LNCaP clone FGC (cell line): ENCODE data around the gene EGFLAM.

Experiments used
- DNase-seq: peaks from one replicate; pipeline ENCODE4 v3.0.0-alpha.2; 2011; ENCODE audit warnings: low read depth
- H3K4me3 ChIP-seq: 2 replicates; pipeline ENCODE4 v1.5.1; 2011; ENCODE audit warnings: mild to moderate bottlenecking, low read depth, low read length, control low read depth
- CTCF ChIP-seq: IDR thresholded peaks from 2 replicates; pipeline ENCODE4 v1.5.1; 2012; ENCODE audit warnings: mild to moderate bottlenecking; ENCODE audit not compliant: control insufficient read depth, insufficient read depth; ENCODE audit errors: extremely low read depth

The EGFLAM gene

GRCh38 chr5:38378579-38378978 is 120.2 kb downstream of the EGFLAM start:
- no peak for TF ChIP-seq CTCF
- H3K4me3 ChIP-seq: no peak overlapping the region
- no peak for DNase-seq

GRCh38 chr5:38379350-38379937 is 121.1 kb downstream of the EGFLAM start:
- DNase-seq: no peak
- TF ChIP-seq CTCF: no peak
- H3K4me3 ChIP-seq: no peak overlapping the region

DNA sequence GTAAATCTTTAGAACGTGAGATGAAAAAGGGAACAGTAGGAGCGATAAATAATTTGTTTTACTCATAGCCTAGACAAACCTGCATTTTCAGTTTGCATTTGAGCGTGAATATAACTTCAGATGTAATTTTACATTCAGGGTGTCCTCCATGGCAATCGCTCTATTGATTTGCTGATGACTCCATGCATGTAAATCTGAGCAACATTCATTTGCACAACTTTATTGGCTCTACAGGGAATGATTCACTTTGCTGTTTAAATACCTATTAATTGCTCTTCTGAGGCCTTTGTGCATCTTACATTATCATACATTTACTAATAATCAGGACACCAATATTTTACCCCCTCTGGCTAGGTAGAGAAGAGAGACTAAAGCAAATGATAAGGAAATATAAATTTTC is 122.2 kb downstream of the EGFLAM start:
- H3K4me3 ChIP-seq: no peak overlapping the region
- no peak for TF ChIP-seq CTCF
- DNase-seq: no peak

GRCh38 chr5:38381361-38381760 is 123.0 kb downstream of the EGFLAM start:
- no peak for TF ChIP-seq CTCF
- no peak for DNase-seq
- H3K4me3 ChIP-seq: no peak overlapping the region

GRCh38 chr5:38382898-38383297 is 124.5 kb downstream of the EGFLAM start:
- DNase-seq: peak; percentile 46
- no peak overlapping the region for H3K4me3 ChIP-seq
- peak; percentile 94 for TF ChIP-seq CTCF

- DNase-seq: no peak
- no peak overlapping the region for H3K4me3 ChIP-seq
- TF ChIP-seq CTCF: no peak
These were observed 125.3 kb downstream of the EGFLAM start for GRCh38 chr5:38383701-38384100.

DNA sequence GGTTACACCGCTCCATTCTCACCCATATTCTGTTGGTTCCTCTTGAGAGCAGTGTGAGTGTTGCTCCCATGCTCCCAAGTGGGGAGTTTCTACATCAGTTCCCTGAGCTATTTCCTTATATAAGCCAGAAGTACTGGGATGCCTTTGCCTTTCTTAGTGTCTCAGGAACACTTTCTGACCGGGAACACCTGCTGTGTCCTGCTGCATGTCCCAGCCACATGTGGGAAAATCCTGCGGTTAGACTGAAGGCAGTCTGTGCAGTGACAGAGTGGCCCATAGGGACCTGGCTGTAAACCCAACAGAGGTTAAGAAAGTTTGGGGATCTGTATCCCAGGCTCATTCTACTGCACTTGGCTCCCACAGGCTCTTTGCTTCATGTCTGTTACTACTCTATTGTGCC is 126.0 kb downstream of the EGFLAM start:
- DNase-seq: no peak
- no peak for TF ChIP-seq CTCF
- H3K4me3 ChIP-seq: no peak overlapping the region
